Sigmoid colon (tissue), 4 donors: Measurements from ENCODE around the gene MTUS2.

ENCODE experiments used
- CTCF ChIP-seq, 4 experiments: fragments of 450-650 bp in 3 of 4; fragments of 200-600 bp in 1 of 4; IDR thresholded peaks; one replicate each; pipeline ENCODE4 v1.5.1; 2016 to 2019; ENCODE audit warnings: antibody characterized with exemption in 4 of 4, mild to moderate bottlenecking in 3 of 4, moderate library complexity in 2 of 4
- EP300 ChIP-seq, 4 donors: sonication (generic); formaldehyde crosslinking; IDR thresholded peaks; one replicate each; pipeline ENCODE4 v1.6.1; 2017; ENCODE audit warnings: antibody characterized with exemption in 4 of 4
- POLR2A ChIP-seq, 2 donors: fragments of 450-650 bp; IDR thresholded peaks; one replicate each; pipeline ENCODE4 v1.6.1; 2016; ENCODE audit warnings: antibody characterized with exemption in 2 of 2, mild to moderate bottlenecking in 2 of 2, moderate library complexity in 2 of 2

GRCh38 chr13:29230299-29230845 is 410.2 kb downstream of the MTUS2 start:
- TF ChIP-seq CTCF (IDR thresholded peaks at IDR 0.05): no peak
- no peak for TF ChIP-seq EP300 (IDR thresholded peaks at IDR 0.05)
- TF ChIP-seq POLR2A (IDR thresholded peaks at IDR 0.05): no peak
